Loucy (cell line): Measurements from ENCODE around the gene HNF4A.

Experiments used
- H2AFZ ChIP-seq: fragments of 200-600 bp; sonication (generic); 2 replicates; pipeline ENCODE4 v1.6.0; 2016; ENCODE audit warnings: antibody characterized with exemption, mild to moderate bottlenecking, low read length, moderate library complexity
- H3F3A ChIP-seq: fragments of 200-600 bp; 2 replicates; pipeline ENCODE4 v1.6.0; 2016; ENCODE audit warnings: antibody characterized with exemption, low read depth, mild to moderate bottlenecking
- H3K27me3 ChIP-seq: fragments of 200-600 bp; sonication (generic); 2 replicates; pipeline ENCODE4 v1.6.1; 2014; ENCODE audit warnings: low read length, mild to moderate bottlenecking; ENCODE audit not compliant: insufficient read depth, poor library complexity, severe bottlenecking
- H3K36me3 ChIP-seq: fragments of 200-600 bp; sonication (generic); 2 replicates; pipeline ENCODE4 v1.6.1; 2016; ENCODE audit warnings: low read length; ENCODE audit not compliant: insufficient read depth
- H3K4me1 ChIP-seq: fragments of 200-600 bp; sonication (generic); 2 replicates; pipeline ENCODE4 v1.5.1; 2014; ENCODE audit warnings: low read length, mild to moderate bottlenecking; ENCODE audit not compliant: insufficient read depth, poor library complexity, severe bottlenecking
- H3K4me2 ChIP-seq: fragments of 200-600 bp; sonication (generic); 2 replicates; pipeline ENCODE4 v1.6.0; 2014; ENCODE audit warnings: antibody characterized with exemption, low read length, low read depth, mild to moderate bottlenecking; ENCODE audit not compliant: poor library complexity, severe bottlenecking
- H3K4me3 ChIP-seq: fragments of 200-600 bp; sonication (generic); 2 replicates; pipeline ENCODE4 v1.5.1; 2014; ENCODE audit warnings: low read length, mild to moderate bottlenecking, mixed read lengths; ENCODE audit not compliant: poor library complexity, severe bottlenecking
- H3K79me2 ChIP-seq: fragments of 200-600 bp; sonication (generic); 2 replicates; pipeline ENCODE4 v1.6.1; 2014; ENCODE audit warnings: low read length; ENCODE audit not compliant: insufficient read depth
- H3K9ac ChIP-seq: fragments of 200-600 bp; sonication (generic); 2 replicates; pipeline ENCODE4 v1.6.0; 2014; ENCODE audit warnings: mild to moderate bottlenecking, low read depth, low read length, moderate library complexity; ENCODE audit not compliant: poor library complexity, severe bottlenecking
- H3K9me2 ChIP-seq: fragments of 200-600 bp; sonication (generic); replicated peaks from 2 replicates; pipeline ENCODE4 v1.6.1; 2016; ENCODE audit warnings: low read depth, low read length, mixed read lengths
- H3K9me3 ChIP-seq: fragments of 200-600 bp; sonication (generic); 2 replicates; pipeline ENCODE4 v1.6.1; 2014; ENCODE audit warnings: mild to moderate bottlenecking, antibody characterized with exemption, low read length, low read depth; ENCODE audit not compliant: insufficient read depth
- H4K20me1 ChIP-seq: fragments of 200-600 bp; sonication (generic); 2 replicates; pipeline ENCODE4 v1.6.0; 2014; ENCODE audit warnings: antibody characterized with exemption, low read length, mild to moderate bottlenecking; ENCODE audit not compliant: insufficient read depth, poor library complexity, severe bottlenecking
- CTCF ChIP-seq: fragments of 200-600 bp; sonication (generic); conservative IDR thresholded peaks from 2 replicates; pipeline ENCODE4 v1.5.1; 2014; ENCODE audit warnings: mild to moderate bottlenecking, antibody characterized with exemption, low read length
- EZH2phosphoT487 ChIP-seq: fragments of 200-600 bp; IDR thresholded peaks from 2 replicates; pipeline ENCODE4 v1.6.1; 2018; ENCODE audit warnings: antibody characterized with exemption, mild to moderate bottlenecking, moderate library complexity, borderline replicate concordance

The HNF4A gene

DNA sequence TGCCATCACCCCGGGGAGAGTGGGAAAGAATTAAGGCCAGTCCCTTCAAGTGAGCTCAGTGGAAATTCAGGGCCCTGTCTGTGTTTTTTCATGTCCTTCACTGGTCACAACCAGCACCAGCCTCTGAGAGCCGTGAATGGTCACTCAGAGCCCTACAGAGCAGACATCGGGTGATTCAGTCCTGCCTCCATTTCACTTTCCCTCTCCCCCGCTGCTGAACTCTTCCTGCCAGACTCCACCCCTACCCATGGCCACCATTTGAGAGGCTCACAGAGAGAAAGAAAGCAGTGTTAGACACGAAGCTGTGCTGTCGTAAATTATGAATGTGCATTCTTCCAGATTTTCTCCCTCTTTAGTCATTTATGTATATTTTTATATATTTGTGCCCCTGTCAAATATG is 13.3 kb upstream of the HNF4A start:
- H3K36me3 ChIP-seq = no peaks in the 10 kb centered on the region
- H2AFZ ChIP-seq = no peak overlapping the region
- no peaks in the 10 kb centered on the region for H3K79me2 ChIP-seq
- H3K4me3 ChIP-seq = no peak overlapping the region
- no peaks in the 10 kb centered on the region for H3K9me3 ChIP-seq
- no peaks in the 10 kb centered on the region for H3K9me2 ChIP-seq
- H3K9ac ChIP-seq = no peak overlapping the region
- no peaks in the 10 kb centered on the region for H3F3A ChIP-seq
- TF ChIP-seq EZH2phosphoT487 (no peak), CTCF (no peak)
- no peaks in the 10 kb centered on the region for H3K4me1 ChIP-seq
- no peak overlapping the region for H3K4me2 ChIP-seq
- H3K27me3 ChIP-seq = no peaks in the 10 kb centered on the region
- H4K20me1 ChIP-seq = no peaks in the 10 kb centered on the region

- H3K79me2 ChIP-seq = no peaks in the 10 kb centered on the region
Measured at GRCh38 chr20:44343162-44343675, 12.3 kb upstream of the HNF4A start.

DNA sequence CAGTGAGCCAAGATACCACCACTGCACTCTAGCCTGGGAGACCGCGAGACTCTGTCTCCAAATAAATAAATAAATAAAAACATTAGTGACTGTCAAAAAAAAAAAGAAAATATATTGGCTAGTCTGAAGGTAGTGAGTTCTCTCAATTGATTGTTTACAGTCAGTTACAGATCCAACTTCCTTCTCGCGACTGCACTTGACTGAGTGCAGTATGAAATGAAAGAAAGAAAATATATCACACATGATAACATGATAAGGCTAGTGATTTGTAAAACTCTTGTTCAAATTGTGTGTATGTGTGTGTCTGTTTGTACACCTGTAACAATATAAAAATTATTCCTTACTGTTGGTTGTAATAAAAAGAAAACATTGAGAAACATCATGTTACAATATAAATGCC is 10.8 kb upstream of the HNF4A start:
- Histone ChIP-seq H3K27me3 (no peaks in the 10 kb centered on the region), H3K9me3 (no peaks in the 10 kb centered on the region), H3K36me3 (no peaks in the 10 kb centered on the region), H4K20me1 (no peaks in the 10 kb centered on the region), H3K4me2 (no peak overlapping the region), H2AFZ (no peak overlapping the region), H3K4me3 (no peak overlapping the region), H3K4me1 (no peaks in the 10 kb centered on the region), H3K9ac (no peak overlapping the region), H3F3A (no peaks in the 10 kb centered on the region), H3K79me2 (no peaks in the 10 kb centered on the region), H3K9me2 (no peaks in the 10 kb centered on the region)
- TF ChIP-seq EZH2phosphoT487 = no peak
- no peak for TF ChIP-seq CTCF

More at GRCh38 chr20:44343162-44343675, 12.3 kb upstream of the HNF4A start:
- Histone ChIP-seq H3K9me3 (no peaks in the 10 kb centered on the region), H3F3A (no peaks in the 10 kb centered on the region), H3K9ac (no peak overlapping the region), H2AFZ (no peak overlapping the region), H3K27me3 (no peaks in the 10 kb centered on the region), H3K9me2 (no peaks in the 10 kb centered on the region), H3K36me3 (no peaks in the 10 kb centered on the region), H3K4me2 (no peak overlapping the region), H3K4me3 (no peak overlapping the region), H3K4me1 (no peaks in the 10 kb centered on the region), H4K20me1 (no peaks in the 10 kb centered on the region)
- TF ChIP-seq EZH2phosphoT487 (no peak), CTCF (no peak)
